ENCODE data around the gene MFAP4.

DNA sequence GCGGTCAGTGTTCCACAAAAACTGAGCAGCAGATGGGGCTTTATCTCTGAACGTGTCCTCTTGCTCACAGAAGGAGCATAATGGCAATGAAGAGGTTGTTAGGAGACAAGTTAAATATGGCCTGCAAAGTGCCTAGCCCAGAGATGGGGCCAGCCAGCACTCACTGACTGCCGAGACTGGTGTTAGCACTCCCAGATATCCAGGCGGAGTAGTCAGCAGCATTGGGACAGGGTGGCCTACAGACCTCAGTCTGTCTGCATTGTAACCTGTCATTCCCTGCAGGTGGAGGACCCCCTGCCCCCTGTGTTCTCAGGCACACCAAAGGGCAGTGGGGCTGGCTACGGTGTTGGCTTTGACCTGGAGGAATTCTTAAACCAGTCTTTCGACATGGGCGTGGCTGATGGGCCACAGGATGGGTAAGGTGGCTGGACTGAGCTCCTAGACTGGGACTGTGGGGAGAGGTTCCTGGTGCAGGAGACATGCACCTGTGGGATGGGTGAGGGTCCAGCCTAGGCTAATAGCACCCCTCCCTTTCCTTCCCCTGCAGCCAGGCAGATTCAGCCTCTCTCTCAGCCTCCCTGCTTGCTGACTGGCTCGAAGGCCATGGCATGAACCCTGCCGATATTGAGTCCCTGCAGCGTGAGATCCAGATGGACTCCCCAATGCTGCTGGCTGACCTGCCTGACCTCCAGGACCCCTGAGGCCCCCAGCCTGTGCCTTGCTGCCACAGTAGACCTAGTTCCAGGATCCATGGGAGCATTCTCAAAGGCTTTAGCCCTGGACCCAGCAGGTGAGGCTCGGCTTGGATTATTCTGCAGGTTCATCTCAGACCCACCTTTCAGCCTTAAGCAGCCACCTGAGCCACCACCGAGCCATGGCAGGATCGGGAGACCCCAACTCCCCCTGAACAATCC lies 4.2 kb downstream of the MFAP4 start:
- TF ChIP-seq, protein P1, sequence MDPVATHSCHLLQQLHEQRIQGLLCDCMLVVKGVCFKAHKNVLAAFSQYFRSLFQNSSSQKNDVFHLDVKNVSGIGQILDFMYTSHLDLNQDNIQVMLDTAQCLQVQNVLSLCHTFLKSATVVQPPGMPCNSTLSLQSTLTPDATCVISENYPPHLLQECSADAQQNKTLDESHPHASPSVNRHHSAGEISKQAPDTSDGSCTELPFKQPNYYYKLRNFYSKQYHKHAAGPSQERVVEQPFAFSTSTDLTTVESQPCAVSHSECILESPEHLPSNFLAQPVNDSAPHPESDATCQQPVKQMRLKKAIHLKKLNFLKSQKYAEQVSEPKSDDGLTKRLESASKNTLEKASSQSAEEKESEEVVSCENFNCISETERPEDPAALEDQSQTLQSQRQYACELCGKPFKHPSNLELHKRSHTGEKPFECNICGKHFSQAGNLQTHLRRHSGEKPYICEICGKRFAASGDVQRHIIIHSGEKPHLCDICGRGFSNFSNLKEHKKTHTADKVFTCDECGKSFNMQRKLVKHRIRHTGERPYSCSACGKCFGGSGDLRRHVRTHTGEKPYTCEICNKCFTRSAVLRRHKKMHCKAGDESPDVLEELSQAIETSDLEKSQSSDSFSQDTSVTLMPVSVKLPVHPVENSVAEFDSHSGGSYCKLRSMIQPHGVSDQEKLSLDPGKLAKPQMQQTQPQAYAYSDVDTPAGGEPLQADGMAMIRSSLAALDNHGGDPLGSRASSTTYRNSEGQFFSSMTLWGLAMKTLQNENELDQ (tag by site-specific recombination; IDR thresholded peaks at IDR 0.05; ENCODE audit: low read depth): no peak
- TF ChIP-seq ZNF394 (tag by site-specific recombination; IDR thresholded peaks at IDR 0.05; ENCODE audit: borderline replicate concordance): no peak
